Panc1 (cell line): ENCODE measurements around the gene ZNFX1. TPM values are rescaled to one million over a fixed set of nuclear protein-coding genes. Genes with fewer than 3 reads are reported as not detected.
A peak's percentile ranks its signal among the peaks of the same experiment; 100 is the strongest.

Experiments used
- ATAC-seq: fragments of 200-7000 bp; cut with Tn5 transposase; 2 replicates; pipeline ENCODE4 v1.9.1; 2020; ENCODE audit warnings: mild to moderate bottlenecking, moderate library complexity
- BruUV-seq: library from RNA; stranded (reverse); fragments of 400-500 nt; replicated peaks from 2 replicates; lab custom pipeline; 2021; lab: Mats Ljungman, UMichigan
- CTCF ChIA-PET: fragments of 300-600 bp; sonication (Branson Sonifier 250); formaldehyde crosslinking; loops from one replicate; lab custom pipeline; 2022; ENCODE audit warnings: antibody characterized with exemption; lab: Charles Lee
- POLR2A ChIA-PET: fragments of 300-600 bp; sonication (Branson Sonifier 250); formaldehyde crosslinking; loops from one replicate; lab custom pipeline; 2022; ENCODE audit warnings: antibody characterized with exemption; lab: Charles Lee
- DNase-seq: peaks from one replicate; pipeline ENCODE4 v3.0.0-alpha.2; 2010; ENCODE audit warnings: low read depth, low spot score
- H3K27ac ChIP-seq: 2 replicates; pipeline ENCODE4 v1.5.1; 2011; ENCODE audit warnings: mild to moderate bottlenecking, low read length, inconsistent platforms
- H3K27me3 ChIP-seq: fragments of 200-500 bp; sonication (Bioruptor generic); 2 replicates; pipeline ENCODE4 v1.6.0; 2014; ENCODE audit warnings: low read length, inconsistent platforms; ENCODE audit not compliant: control insufficient read depth, insufficient read depth
- H3K36me3 ChIP-seq: fragments of 200-500 bp; sonication (Bioruptor generic); 2 replicates; pipeline ENCODE4 v1.5.1; 2014; ENCODE audit warnings: inconsistent platforms, mild to moderate bottlenecking, low read length, moderate library complexity; ENCODE audit not compliant: control insufficient read depth, insufficient read depth
- H3K4me1 ChIP-seq: 2 replicates; pipeline ENCODE4 v1.5.1; 2011; ENCODE audit warnings: inconsistent platforms, mild to moderate bottlenecking, low read length, moderate library complexity; ENCODE audit not compliant: control insufficient read depth, insufficient read depth
- H3K4me3 ChIP-seq, 2 experiments: 2 replicates each; pipeline ENCODE4 v1.5.1; 2011 to 2012; ENCODE audit warnings: low read depth in 2 of 2, low read length in 2 of 2, mild to moderate bottlenecking in 2 of 2, inconsistent platforms in 1 of 2, moderate library complexity in 1 of 2
- H3K9me3 ChIP-seq: fragments of 200-500 bp; sonication (Bioruptor generic); 2 replicates; pipeline ENCODE4 v1.5.1; 2014; ENCODE audit warnings: low read depth, mild to moderate bottlenecking, inconsistent platforms, low read length, moderate library complexity; ENCODE audit not compliant: control insufficient read depth, insufficient read depth
- POLR2AphosphoS5 ChIP-seq: IDR thresholded peaks from 2 replicates; pipeline ENCODE4 v1.6.1; 2012; ENCODE audit warnings: mild to moderate bottlenecking, low read depth, low read length, moderate library complexity
- SIN3A ChIP-seq: IDR thresholded peaks from 2 replicates; pipeline ENCODE4 v1.6.1; 2012; ENCODE audit warnings: low read depth, mild to moderate bottlenecking, low read length, moderate library complexity, borderline replicate concordance; ENCODE audit not compliant: insufficient read depth
- TCF7L2 ChIP-seq: IDR thresholded peaks from 2 replicates; pipeline ENCODE4 v1.6.1; 2011; ENCODE audit warnings: mild to moderate bottlenecking, low read depth, low read length, inconsistent platforms
- in situ Hi-C: cut with HindIII; loops from 2 replicates; pipeline ENCODE4 v1.10.0; 2016; ENCODE audit warnings: low sequenced_read_pairs, low pct_unique_long_range_greater_than_20kb
- intact Hi-C: fragments of 100-400 bp; cut with micrococcal nuclease; formaldehyde crosslinking; loops from one replicate; pipeline ENCODE4 v1.10.0; 2022; ENCODE audit not compliant: unreplicated experiment
- total RNA-seq: library from RNA; stranded (reverse); gene quantifications from one replicate; pipeline ENCODE4 v1.2.1, GENCODE V29; 2021; ENCODE audit not compliant: unreplicated experiment
- TF ChIP-seq, protein P1 (sequence below), 2 experiments: IDR thresholded peaks; 2 replicates each; pipeline ENCODE4 v1.6.1; 2011 to 2012; ENCODE audit warnings: low read depth in 2 of 2, control low read depth in 1 of 2, low read length in 1 of 2, mild to moderate bottlenecking in 1 of 2, moderate library complexity in 1 of 2; ENCODE audit not compliant: insufficient read depth in 1 of 2
- TF ChIP-seq, protein P2 (sequence below): fragments of 450-650 bp; IDR thresholded peaks from 2 replicates; pipeline ENCODE4 v1.5.1; 2017; ENCODE audit warnings: mild to moderate bottlenecking

The ZNFX1 gene
- total RNA-seq, 1 experiment from 2014 or later = 39.4 TPM

DNA sequence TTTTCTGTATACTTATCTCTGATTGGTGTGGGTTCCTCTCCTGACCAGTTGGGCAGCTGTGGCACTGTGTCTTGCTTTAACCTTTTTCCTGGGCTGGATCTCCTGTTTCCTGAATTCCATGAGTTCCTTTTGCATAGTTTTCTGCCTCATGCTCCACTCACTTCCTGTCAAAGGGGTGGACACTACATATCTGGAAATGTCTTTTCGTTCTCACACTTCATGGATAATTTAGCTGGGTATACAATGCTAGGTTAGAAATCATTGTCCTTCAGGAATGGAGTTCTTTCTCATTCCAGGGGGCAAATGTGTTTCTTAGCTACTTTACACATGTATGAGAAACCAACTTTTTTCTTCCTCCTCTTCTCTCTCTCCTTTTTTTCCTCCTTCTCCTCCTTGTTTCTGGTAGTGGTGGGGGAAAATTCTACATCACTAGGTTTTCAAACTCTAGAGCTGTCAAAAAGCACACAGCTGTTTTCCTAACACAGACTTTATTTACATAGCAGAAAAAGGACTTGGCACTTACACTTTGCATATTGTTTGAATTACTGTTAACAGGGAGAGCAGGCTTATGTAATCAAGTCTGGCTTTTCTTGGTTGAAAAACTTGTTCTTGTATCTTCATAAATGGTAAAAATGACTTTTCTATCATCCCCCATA is 67.6 kb downstream of the ZNFX1 start:
- Histone ChIP-seq H3K36me3 (no peaks in the 10 kb centered on the region), H3K4me3 (no peak overlapping the region), H3K9me3 (no peaks in the 10 kb centered on the region; the same call in 1 of the 2 replicates), H3K4me1 (no peaks in the 10 kb centered on the region), H3K27me3 (no peaks in the 10 kb centered on the region), H3K27ac (no peak overlapping the region)
- intact Hi-C loops (no loop called here), in situ Hi-C loops (no loop called here)
- no TSS peak for BruUV-seq
- DNase-seq (no peak), ATAC-seq (no peak)
- no peak for TF ChIP-seq SIN3A
- ChIA-PET POLR2A (no interaction called here), CTCF (no interaction called here)

DNA sequence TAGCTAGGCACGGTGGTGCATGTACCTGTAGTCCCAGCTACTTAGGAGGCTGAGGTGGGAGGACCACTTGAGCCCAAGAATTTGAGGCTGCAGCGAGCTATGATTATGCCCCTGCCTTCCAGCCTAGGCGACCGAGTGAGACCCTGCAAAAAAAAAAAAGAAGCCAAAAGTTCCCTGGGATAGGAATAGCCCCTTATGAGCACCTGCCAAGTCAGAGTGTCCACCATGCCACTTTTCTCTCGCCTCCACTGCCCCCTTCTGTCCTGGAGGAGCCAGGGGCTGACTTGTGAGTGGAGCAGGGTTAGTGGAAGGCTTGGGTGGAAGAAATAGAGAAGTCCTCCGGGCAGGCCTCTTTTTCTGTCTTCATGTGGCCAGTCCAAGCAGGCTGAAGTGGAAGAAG is 70.8 kb downstream of the ZNFX1 start:
- Histone ChIP-seq H3K27ac (no peak overlapping the region), H3K4me1 (no peaks in the 10 kb centered on the region), H3K9me3 (no peaks in the 10 kb centered on the region; the same call in 1 of the 2 replicates), H3K27me3 (no peaks in the 10 kb centered on the region), H3K4me3 (no peak overlapping the region), H3K36me3 (no peaks in the 10 kb centered on the region)
- intact Hi-C loops (no loop called here), in situ Hi-C loops (no loop called here)
- peak; percentile 83 for ATAC-seq
- no peak for DNase-seq
- ChIA-PET POLR2A (interaction anchor here (0.6 kb wide), 1 partner anchor 31 kb away, joined by 7 read pairs; no protein-coding TSS in a partner anchor), CTCF (interaction anchor here (1.5 kb wide), 1 partner anchor 10 kb away, joined by 4 read pairs; no protein-coding TSS in a partner anchor)
- TF ChIP-seq TCF7L2 (no peak), SIN3A (no peak)
- TF ChIP-seq, protein P1, sequence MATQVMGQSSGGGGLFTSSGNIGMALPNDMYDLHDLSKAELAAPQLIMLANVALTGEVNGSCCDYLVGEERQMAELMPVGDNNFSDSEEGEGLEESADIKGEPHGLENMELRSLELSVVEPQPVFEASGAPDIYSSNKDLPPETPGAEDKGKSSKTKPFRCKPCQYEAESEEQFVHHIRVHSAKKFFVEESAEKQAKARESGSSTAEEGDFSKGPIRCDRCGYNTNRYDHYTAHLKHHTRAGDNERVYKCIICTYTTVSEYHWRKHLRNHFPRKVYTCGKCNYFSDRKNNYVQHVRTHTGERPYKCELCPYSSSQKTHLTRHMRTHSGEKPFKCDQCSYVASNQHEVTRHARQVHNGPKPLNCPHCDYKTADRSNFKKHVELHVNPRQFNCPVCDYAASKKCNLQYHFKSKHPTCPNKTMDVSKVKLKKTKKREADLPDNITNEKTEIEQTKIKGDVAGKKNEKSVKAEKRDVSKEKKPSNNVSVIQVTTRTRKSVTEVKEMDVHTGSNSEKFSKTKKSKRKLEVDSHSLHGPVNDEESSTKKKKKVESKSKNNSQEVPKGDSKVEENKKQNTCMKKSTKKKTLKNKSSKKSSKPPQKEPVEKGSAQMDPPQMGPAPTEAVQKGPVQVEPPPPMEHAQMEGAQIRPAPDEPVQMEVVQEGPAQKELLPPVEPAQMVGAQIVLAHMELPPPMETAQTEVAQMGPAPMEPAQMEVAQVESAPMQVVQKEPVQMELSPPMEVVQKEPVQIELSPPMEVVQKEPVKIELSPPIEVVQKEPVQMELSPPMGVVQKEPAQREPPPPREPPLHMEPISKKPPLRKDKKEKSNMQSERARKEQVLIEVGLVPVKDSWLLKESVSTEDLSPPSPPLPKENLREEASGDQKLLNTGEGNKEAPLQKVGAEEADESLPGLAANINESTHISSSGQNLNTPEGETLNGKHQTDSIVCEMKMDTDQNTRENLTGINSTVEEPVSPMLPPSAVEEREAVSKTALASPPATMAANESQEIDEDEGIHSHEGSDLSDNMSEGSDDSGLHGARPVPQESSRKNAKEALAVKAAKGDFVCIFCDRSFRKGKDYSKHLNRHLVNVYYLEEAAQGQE (IDR thresholded peaks at IDR 0.05; ENCODE audit: insufficient read depth in 1 of 2, low read depth in 2 of 2, low read length in 1 of 2) = no peak
- no TSS peak for BruUV-seq

DNA sequence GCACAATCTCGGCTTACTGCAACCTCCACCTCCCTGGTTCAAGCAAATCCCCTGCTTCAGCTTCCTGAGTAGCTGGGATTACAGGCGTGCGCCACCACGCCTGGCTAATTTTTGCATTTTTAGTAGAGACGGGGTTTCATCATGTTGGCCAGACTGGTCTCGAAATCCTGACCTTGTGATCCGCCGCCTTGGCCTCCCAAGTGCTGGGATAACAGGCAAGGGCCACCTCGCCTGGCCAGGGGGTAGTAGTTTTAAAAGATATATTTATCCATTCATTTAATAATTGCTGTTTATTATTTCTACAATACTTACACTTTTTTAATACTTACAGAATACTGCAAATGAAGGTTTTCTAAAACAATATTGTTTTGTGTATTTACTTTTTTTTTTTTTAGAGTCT is 74.1 kb downstream of the ZNFX1 start:
- no TSS peak for BruUV-seq
- ChIA-PET CTCF (no interaction called here), POLR2A (interaction anchor here (0.6 to 0.7 kb wide), 2 partner anchors 29 to 33 kb away, joined by 3 to 4 read pairs; no protein-coding TSS in a partner anchor)
- no peaks in the 10 kb centered on the region for H3K9me3 ChIP-seq
- in situ Hi-C loops = no loop called here
- no peaks in the 10 kb centered on the region for H3K27me3 ChIP-seq
- intact Hi-C loops = no loop called here
- H3K4me1 ChIP-seq = no peaks in the 10 kb centered on the region
- no peaks in the 10 kb centered on the region for H3K36me3 ChIP-seq
- no peak overlapping the region for H3K27ac ChIP-seq
- no peak for DNase-seq
- no peak for TF ChIP-seq SIN3A
- TF ChIP-seq, protein P1 (IDR thresholded peaks at IDR 0.05; ENCODE audit: insufficient read depth in 1 of 2, low read depth in 2 of 2, low read length in 1 of 2) = no peak
- TF ChIP-seq TCF7L2 = no peak
- TF ChIP-seq, protein P2, sequence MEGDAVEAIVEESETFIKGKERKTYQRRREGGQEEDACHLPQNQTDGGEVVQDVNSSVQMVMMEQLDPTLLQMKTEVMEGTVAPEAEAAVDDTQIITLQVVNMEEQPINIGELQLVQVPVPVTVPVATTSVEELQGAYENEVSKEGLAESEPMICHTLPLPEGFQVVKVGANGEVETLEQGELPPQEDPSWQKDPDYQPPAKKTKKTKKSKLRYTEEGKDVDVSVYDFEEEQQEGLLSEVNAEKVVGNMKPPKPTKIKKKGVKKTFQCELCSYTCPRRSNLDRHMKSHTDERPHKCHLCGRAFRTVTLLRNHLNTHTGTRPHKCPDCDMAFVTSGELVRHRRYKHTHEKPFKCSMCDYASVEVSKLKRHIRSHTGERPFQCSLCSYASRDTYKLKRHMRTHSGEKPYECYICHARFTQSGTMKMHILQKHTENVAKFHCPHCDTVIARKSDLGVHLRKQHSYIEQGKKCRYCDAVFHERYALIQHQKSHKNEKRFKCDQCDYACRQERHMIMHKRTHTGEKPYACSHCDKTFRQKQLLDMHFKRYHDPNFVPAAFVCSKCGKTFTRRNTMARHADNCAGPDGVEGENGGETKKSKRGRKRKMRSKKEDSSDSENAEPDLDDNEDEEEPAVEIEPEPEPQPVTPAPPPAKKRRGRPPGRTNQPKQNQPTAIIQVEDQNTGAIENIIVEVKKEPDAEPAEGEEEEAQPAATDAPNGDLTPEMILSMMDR = no peak
- TF ChIP-seq POLR2AphosphoS5 = no peak
- no peak for ATAC-seq
- H3K4me3 ChIP-seq = no peak overlapping the region
